ENCODE results near the gene RBFOX2. TPM values are rescaled to one million over a fixed set of nuclear protein-coding genes. Genes with fewer than 3 reads are reported as not detected.

Gene RBFOX2
- total RNA-seq, 1 donor from 2014 or later = 64.1 TPM

GRCh38 chr22:35830305-35830704, 198.3 kb downstream of the RBFOX2 start:
- DNase-seq (no peak), ATAC-seq (no peak)
- Histone ChIP-seq H3K4me1 (peaks cover 14% of the 10 kb centered on the region), H3K36me3 (no peaks in the 10 kb centered on the region), H3K9me3 (no peaks in the 10 kb centered on the region), H3K27ac (no peak overlapping the region), H3K27me3 (no peaks in the 10 kb centered on the region), H3K4me3 (no peak overlapping the region)
- no peak for TF ChIP-seq CTCF (IDR thresholded peaks at IDR 0.05)
- intact Hi-C loops (cut with DNase I) = no loop called here

- TF ChIP-seq CTCF (IDR thresholded peaks at IDR 0.05) = no peak
- ATAC-seq (no peak), DNase-seq (no peak)
- Histone ChIP-seq H3K9me3 (no peaks in the 10 kb centered on the region), H3K27ac (no peak overlapping the region), H3K36me3 (no peaks in the 10 kb centered on the region), H3K4me3 (no peak overlapping the region), H3K4me1 (peaks cover 11% of the 10 kb centered on the region), H3K27me3 (no peaks in the 10 kb centered on the region)
- intact Hi-C loops (cut with DNase I) = no loop called here
Observed at GRCh38 chr22:35824256-35824655, 204.4 kb downstream of the RBFOX2 start.

- Histone ChIP-seq H3K27ac (no peak overlapping the region), H3K4me1 (peaks cover 11% of the 10 kb centered on the region), H3K9me3 (no peaks in the 10 kb centered on the region), H3K4me3 (no peak overlapping the region), H3K27me3 (no peaks in the 10 kb centered on the region), H3K36me3 (no peaks in the 10 kb centered on the region)
- TF ChIP-seq CTCF (IDR thresholded peaks at IDR 0.05) = no peak
- intact Hi-C loops (cut with DNase I) = no loop called here
- no peak for ATAC-seq
- no peak for DNase-seq
Observed at GRCh38 chr22:35821654-35822053, 207.0 kb downstream of the RBFOX2 start.

- Histone ChIP-seq H3K4me1 (peaks cover 11% of the 10 kb centered on the region), H3K27ac (no peak overlapping the region), H3K4me3 (no peak overlapping the region), H3K9me3 (no peaks in the 10 kb centered on the region), H3K36me3 (no peaks in the 10 kb centered on the region), H3K27me3 (no peaks in the 10 kb centered on the region)
- no peak for ATAC-seq
- DNase-seq = no peak
- no peak for TF ChIP-seq CTCF (IDR thresholded peaks at IDR 0.05)
- intact Hi-C loops (cut with DNase I) = no loop called here
Observed at GRCh38 chr22:35819421-35819820, 209.2 kb downstream of the RBFOX2 start.

- DNase-seq = no peak
- H3K36me3 ChIP-seq = no peaks in the 10 kb centered on the region
- peaks cover 11% of the 10 kb centered on the region for H3K4me1 ChIP-seq
- no peak overlapping the region for H3K4me3 ChIP-seq
- no peak overlapping the region for H3K27ac ChIP-seq
- intact Hi-C loops (cut with DNase I) = no loop called here
- ATAC-seq = no peak
- H3K27me3 ChIP-seq = no peaks in the 10 kb centered on the region
- no peaks in the 10 kb centered on the region for H3K9me3 ChIP-seq
- no peak for TF ChIP-seq CTCF (IDR thresholded peaks at IDR 0.05)
Observed at GRCh38 chr22:35818897-35819296, 209.7 kb downstream of the RBFOX2 start.

GRCh38 chr22:35812600-35812999, 216.0 kb downstream of the RBFOX2 start:
- Histone ChIP-seq H3K27ac (no peak overlapping the region), H3K36me3 (peaks cover 18% of the 10 kb centered on the region), H3K27me3 (no peaks in the 10 kb centered on the region), H3K4me3 (no peak overlapping the region), H3K4me1 (no peaks in the 10 kb centered on the region), H3K9me3 (no peaks in the 10 kb centered on the region)
- DNase-seq = no peak
- intact Hi-C loops (cut with DNase I) = no loop called here
- TF ChIP-seq CTCF (IDR thresholded peaks at IDR 0.05) = no peak
- ATAC-seq = no peak

Measured in upper lobe of right lung (tissue), 1 donor.